Glomerular visceral epithelial cell (primary cell): ENCODE measurements around the gene PMM1.
"Not testable (repeated sequence)": the region's sequence is repeated elsewhere in the genome, so short reads cannot be mapped to it uniquely, and the experiment has no call there.

Experiments used
- DNase-seq: peaks from one replicate; pipeline ENCODE4 v3.0.0-alpha.2; 2016; ENCODE audit errors: extremely low spot score

Gene PMM1

GRCh38 chr22:41589391-41590241, at the start of gene PMM1:
Gene PMM1, minus strand, starts transcription at chr22:41589840. Its CDS starts 35 bp downstream, at chr22:41589805.
- DNase-seq, result peak; percentile 99

GRCh38 chr22:41638748-41639147, 49.1 kb upstream of the PMM1 start:
- DNase-seq, result no peak

- no peak for DNase-seq
Observed at GRCh38 chr22:41638124-41638523, 48.5 kb upstream of the PMM1 start.

GRCh38 chr22:41637623-41638022, 48.0 kb upstream of the PMM1 start:
- DNase-seq, result not testable (repeated sequence)

- DNase-seq, result peak; percentile 12
Observed at GRCh38 chr22:41636467-41636866, 46.8 kb upstream of the PMM1 start.

- DNase-seq, result not testable (repeated sequence)
Observed at GRCh38 chr22:41634610-41635009, 45.0 kb upstream of the PMM1 start.

- not testable (repeated sequence) for DNase-seq
Observed at GRCh38 chr22:41631615-41632014, 42.0 kb upstream of the PMM1 start.

GRCh38 chr22:41631115-41631514, 41.5 kb upstream of the PMM1 start:
- not testable (repeated sequence) for DNase-seq

GRCh38 chr22:41625577-41625976, 35.9 kb upstream of the PMM1 start:
- no peak for DNase-seq

GRCh38 chr22:41621911-41622179, 32.2 kb upstream of the PMM1 start:
- no peak for DNase-seq

- peak; percentile 100 for DNase-seq
Observed at GRCh38 chr22:41621099-41621910, 31.7 kb upstream of the PMM1 start, which contains the start of gene XRCC6. Gene XRCC6, plus strand, starts transcription at chr22:41621295. Its CDS starts 710 bp downstream, at chr22:41622005.

GRCh38 chr22:41620589-41621098, 31.0 kb upstream of the PMM1 start, which contains the start of gene DESI1:
Gene DESI1, minus strand, starts transcription at chr22:41621043. Its CDS starts 204 bp downstream, at chr22:41620839.
- DNase-seq, result peak; percentile 35

GRCh38 chr22:41619979-41620588, 30.4 kb upstream of the PMM1 start:
- DNase-seq, result peak; percentile 22

- DNase-seq, result no peak
Observed at GRCh38 chr22:41613456-41613855, 23.8 kb upstream of the PMM1 start.

GRCh38 chr22:41612603-41613306, 23.1 kb upstream of the PMM1 start:
- no peak for DNase-seq

- no peak for DNase-seq
Observed at GRCh38 chr22:41608386-41608785, 18.7 kb upstream of the PMM1 start.

- peak; percentile 49 for DNase-seq
Observed at GRCh38 chr22:41603873-41604332, 14.3 kb upstream of the PMM1 start.

GRCh38 chr22:41600976-41601375, 11.3 kb upstream of the PMM1 start:
- DNase-seq, result no peak

GRCh38 chr22:41598891-41599635, 9.4 kb upstream of the PMM1 start:
- DNase-seq, result no peak

- peak; percentile 64 for DNase-seq
Observed at GRCh38 chr22:41598081-41598480, 8.4 kb upstream of the PMM1 start.

- DNase-seq, result no peak
Observed at GRCh38 chr22:41597635-41597953, 8.0 kb upstream of the PMM1 start.
